Kidney epithelial cell (primary cell): ENCODE results near the gene CCDC186. TPM values are rescaled to one million over a fixed set of nuclear protein-coding genes. Genes with fewer than 3 reads are reported as not detected.

Experiments
- DNase-seq: peaks from one replicate; pipeline ENCODE4 v3.0.0-alpha.2; 2010; ENCODE audit warnings: low read depth
- H3K27me3 ChIP-seq: 2 replicates; pipeline ENCODE4 v1.6.0; 2011; ENCODE audit warnings: low read length; ENCODE audit not compliant: control insufficient read depth, insufficient read depth
- H3K36me3 ChIP-seq: 2 replicates; pipeline ENCODE4 v1.5.1; 2011; ENCODE audit warnings: low read length; ENCODE audit not compliant: control insufficient read depth, insufficient read depth
- H3K4me3 ChIP-seq: 2 replicates; pipeline ENCODE4 v1.5.1; 2011; ENCODE audit warnings: low read depth, mild to moderate bottlenecking, control low read depth, low read length
- total RNA-seq: library from RNA; depleted of rRNA; stranded (reverse); fragments of >200 nt; gene quantifications from 2 replicates; pipeline ENCODE4 v1.2.3, GENCODE V29; 2015
- TF ChIP-seq, protein P1 (sequence below): IDR thresholded peaks from 2 replicates; pipeline ENCODE4 v1.5.1; 2011; ENCODE audit warnings: mild to moderate bottlenecking, moderate library complexity, low read length, control low read depth, inconsistent platforms; ENCODE audit not compliant: insufficient read depth, poor library complexity, severe bottlenecking

CCDC186 gene
- total RNA-seq, 1 donor from 2014 or later = 14.1 TPM

- no peaks in the 10 kb centered on the region for H3K27me3 ChIP-seq
- H3K36me3 ChIP-seq = no peaks in the 10 kb centered on the region
- TF ChIP-seq, protein P1, sequence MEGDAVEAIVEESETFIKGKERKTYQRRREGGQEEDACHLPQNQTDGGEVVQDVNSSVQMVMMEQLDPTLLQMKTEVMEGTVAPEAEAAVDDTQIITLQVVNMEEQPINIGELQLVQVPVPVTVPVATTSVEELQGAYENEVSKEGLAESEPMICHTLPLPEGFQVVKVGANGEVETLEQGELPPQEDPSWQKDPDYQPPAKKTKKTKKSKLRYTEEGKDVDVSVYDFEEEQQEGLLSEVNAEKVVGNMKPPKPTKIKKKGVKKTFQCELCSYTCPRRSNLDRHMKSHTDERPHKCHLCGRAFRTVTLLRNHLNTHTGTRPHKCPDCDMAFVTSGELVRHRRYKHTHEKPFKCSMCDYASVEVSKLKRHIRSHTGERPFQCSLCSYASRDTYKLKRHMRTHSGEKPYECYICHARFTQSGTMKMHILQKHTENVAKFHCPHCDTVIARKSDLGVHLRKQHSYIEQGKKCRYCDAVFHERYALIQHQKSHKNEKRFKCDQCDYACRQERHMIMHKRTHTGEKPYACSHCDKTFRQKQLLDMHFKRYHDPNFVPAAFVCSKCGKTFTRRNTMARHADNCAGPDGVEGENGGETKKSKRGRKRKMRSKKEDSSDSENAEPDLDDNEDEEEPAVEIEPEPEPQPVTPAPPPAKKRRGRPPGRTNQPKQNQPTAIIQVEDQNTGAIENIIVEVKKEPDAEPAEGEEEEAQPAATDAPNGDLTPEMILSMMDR = no peak
- DNase-seq = no peak
- no peak overlapping the region for H3K4me3 ChIP-seq
Measured at GRCh38 chr10:114081911-114082583, 92.0 kb downstream of the CCDC186 start.

- Histone ChIP-seq H3K36me3 (no peaks in the 10 kb centered on the region), H3K27me3 (no peaks in the 10 kb centered on the region), H3K4me3 (no peak overlapping the region)
- DNase-seq = no peak
- TF ChIP-seq, protein P1 = no peak
Measured at GRCh38 chr10:114079421-114079820, 94.6 kb downstream of the CCDC186 start.

DNA sequence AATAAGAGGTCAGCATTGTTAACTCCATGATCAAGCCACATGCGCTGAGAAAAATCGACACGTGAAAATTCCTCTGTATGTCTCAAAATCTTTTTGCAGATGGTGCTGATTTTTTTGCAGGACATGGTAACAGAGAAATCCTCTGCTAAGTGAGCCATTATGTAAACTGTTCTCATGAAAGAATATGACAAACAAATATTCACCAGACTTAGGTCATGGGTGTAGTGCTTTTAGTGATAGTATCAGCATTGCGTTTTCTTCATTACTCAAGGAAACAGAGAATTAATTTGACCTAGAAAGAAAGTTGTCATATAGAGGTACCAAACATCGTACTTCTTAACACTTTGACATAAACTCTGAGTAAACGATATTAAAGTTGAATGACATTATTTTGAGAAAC, 95.7 kb downstream of the CCDC186 start:
- H3K27me3 ChIP-seq = no peaks in the 10 kb centered on the region
- no peak for DNase-seq
- TF ChIP-seq, protein P1 = no peak
- H3K36me3 ChIP-seq = no peaks in the 10 kb centered on the region
- H3K4me3 ChIP-seq = no peak overlapping the region

DNA sequence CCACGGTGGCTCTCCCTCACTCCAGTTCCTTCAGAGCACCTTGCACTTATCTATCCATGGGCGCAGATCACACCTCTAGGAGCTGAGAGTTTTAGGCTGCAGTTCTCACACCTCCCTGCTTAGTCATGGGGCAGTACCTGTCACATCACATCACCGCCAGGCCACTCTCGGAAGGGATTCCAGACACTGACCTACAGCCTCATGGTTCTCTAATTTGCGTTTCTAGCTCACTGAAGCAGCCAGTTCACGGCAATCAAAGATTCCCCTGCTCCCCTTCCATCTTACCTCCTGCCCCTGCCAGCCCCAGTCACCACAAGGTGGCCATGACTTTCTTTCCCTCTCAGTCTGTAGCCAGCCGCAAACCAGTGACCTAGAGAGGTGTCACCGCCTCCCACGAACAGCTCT, 96.2 kb downstream of the CCDC186 start:
- Histone ChIP-seq H3K4me3 (no peak overlapping the region), H3K36me3 (no peaks in the 10 kb centered on the region), H3K27me3 (no peaks in the 10 kb centered on the region)
- TF ChIP-seq, protein P1 = no peak
- DNase-seq = no peak

DNA sequence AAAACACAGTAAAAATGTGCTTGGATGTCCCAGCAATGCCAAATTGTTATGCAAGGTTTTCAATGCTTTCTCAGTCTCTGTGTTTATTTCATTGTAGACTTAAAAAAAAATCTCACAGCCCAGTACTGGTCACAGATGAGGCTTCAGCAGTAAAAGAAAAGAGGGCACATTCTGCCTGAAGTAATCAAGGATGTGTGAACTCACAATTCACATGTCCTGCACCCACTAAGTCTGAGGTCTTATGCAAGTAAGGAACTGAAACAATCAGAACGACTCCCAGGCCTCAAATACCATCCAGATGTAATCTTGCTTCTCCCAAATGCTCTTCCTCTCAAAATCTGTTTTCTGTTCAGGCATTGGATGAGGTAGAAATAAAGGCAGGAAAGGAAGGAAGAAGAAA, 96.7 kb downstream of the CCDC186 start:
- no peak for DNase-seq
- H3K4me3 ChIP-seq = no peak overlapping the region
- H3K36me3 ChIP-seq = no peaks in the 10 kb centered on the region
- no peaks in the 10 kb centered on the region for H3K27me3 ChIP-seq
- TF ChIP-seq, protein P1 = no peak

- no peak for DNase-seq
- TF ChIP-seq, protein P1 = no peak
- Histone ChIP-seq H3K27me3 (no peaks in the 10 kb centered on the region), H3K36me3 (no peaks in the 10 kb centered on the region), H3K4me3 (no peak overlapping the region)
Measured at GRCh38 chr10:114075093-114075492, 98.9 kb downstream of the CCDC186 start.
